ENCODE results near the gene EPAS1.

GRCh38 chr2:46435796-46436360 is 138.7 kb downstream of the EPAS1 start:
- TF ChIP-seq RAD21 (IDR thresholded peaks at IDR 0.05; ENCODE audit: low read length) (no peak), POLR2AphosphoS5 (IDR thresholded peaks at IDR 0.05; ENCODE audit: low read depth, low read length) (no peak), TEAD4 (IDR thresholded peaks at IDR 0.05; ENCODE audit: borderline replicate concordance, insufficient read depth) (no peak), TAF1 (IDR thresholded peaks at IDR 0.05; ENCODE audit: borderline replicate concordance, low read depth, low read length) (no peak), GABPA (IDR thresholded peaks at IDR 0.05; ENCODE audit: low read depth) (no peak), SMC3 (IDR thresholded peaks at IDR 0.05; ENCODE audit: low read depth, low read length) (no peak), TCF12 (IDR thresholded peaks at IDR 0.05) (no peak), RXRA (IDR thresholded peaks at IDR 0.05; ENCODE audit: borderline replicate concordance, low read depth) (no peak)
- TF ChIP-seq, protein P1, sequence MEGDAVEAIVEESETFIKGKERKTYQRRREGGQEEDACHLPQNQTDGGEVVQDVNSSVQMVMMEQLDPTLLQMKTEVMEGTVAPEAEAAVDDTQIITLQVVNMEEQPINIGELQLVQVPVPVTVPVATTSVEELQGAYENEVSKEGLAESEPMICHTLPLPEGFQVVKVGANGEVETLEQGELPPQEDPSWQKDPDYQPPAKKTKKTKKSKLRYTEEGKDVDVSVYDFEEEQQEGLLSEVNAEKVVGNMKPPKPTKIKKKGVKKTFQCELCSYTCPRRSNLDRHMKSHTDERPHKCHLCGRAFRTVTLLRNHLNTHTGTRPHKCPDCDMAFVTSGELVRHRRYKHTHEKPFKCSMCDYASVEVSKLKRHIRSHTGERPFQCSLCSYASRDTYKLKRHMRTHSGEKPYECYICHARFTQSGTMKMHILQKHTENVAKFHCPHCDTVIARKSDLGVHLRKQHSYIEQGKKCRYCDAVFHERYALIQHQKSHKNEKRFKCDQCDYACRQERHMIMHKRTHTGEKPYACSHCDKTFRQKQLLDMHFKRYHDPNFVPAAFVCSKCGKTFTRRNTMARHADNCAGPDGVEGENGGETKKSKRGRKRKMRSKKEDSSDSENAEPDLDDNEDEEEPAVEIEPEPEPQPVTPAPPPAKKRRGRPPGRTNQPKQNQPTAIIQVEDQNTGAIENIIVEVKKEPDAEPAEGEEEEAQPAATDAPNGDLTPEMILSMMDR (IDR thresholded peaks at IDR 0.05) = no peak
